ACHN (cell line): ENCODE data around the gene MYMK.
"Not testable (repeated sequence)": the region's sequence is repeated elsewhere in the genome, so short reads cannot be mapped to it uniquely, and the experiment has no call there.

ENCODE experiments used
- DNase-seq: peaks from one replicate; pipeline ENCODE4 v3.0.0-alpha.2; 2015
- in situ Hi-C: cut with HindIII; loops from 2 replicates; pipeline ENCODE4 v1.10.0; 2017; ENCODE audit warnings: low sequenced_read_pairs, low pct_ligation_motif_present, low pct_unique_long_range_greater_than_20kb

MYMK gene

GRCh38 chr9:133524679-133525228 lies at the start of gene MYMK:
MYMK (minus strand) TSS chr9:133524959; CDS start chr9:133524844, 115 bp downstream.
- in situ Hi-C loops: no loop called here

GRCh38 chr9:133573791-133574515 lies 49.2 kb upstream of the MYMK start:
- in situ Hi-C loops: no loop called here
- DNase-seq: no peak

More at GRCh38 chr9:133524679-133525228, at the start of gene MYMK:
- DNase-seq: no peak

GRCh38 chr9:133572821-133573361 lies 48.1 kb upstream of the MYMK start:
- DNase-seq: no peak
- in situ Hi-C loops: no loop called here

- DNase-seq: no peak
- in situ Hi-C loops: no loop called here
These were observed 47.3 kb upstream of the MYMK start for GRCh38 chr9:133571896-133572595.

GRCh38 chr9:133571391-133571890 lies 46.7 kb upstream of the MYMK start:
- in situ Hi-C loops: no loop called here
- no peak for DNase-seq

- DNase-seq: no peak
- in situ Hi-C loops: no loop called here
These were observed 45.9 kb upstream of the MYMK start for GRCh38 chr9:133570691-133571080.

GRCh38 chr9:133569891-133570690 lies 45.3 kb upstream of the MYMK start:
- in situ Hi-C loops: no loop called here
- no peak for DNase-seq

- in situ Hi-C loops: no loop called here
These were observed 44.5 kb upstream of the MYMK start for GRCh38 chr9:133569121-133569785.

GRCh38 chr9:133568186-133568585 lies 43.4 kb upstream of the MYMK start:
- in situ Hi-C loops: no loop called here
- DNase-seq: no peak

More at GRCh38 chr9:133569121-133569785, 44.5 kb upstream of the MYMK start:
- no peak for DNase-seq

- in situ Hi-C loops: no loop called here
- no peak for DNase-seq
These were observed 42.1 kb upstream of the MYMK start for GRCh38 chr9:133566817-133567216.

GRCh38 chr9:133566382-133566781 lies 41.6 kb upstream of the MYMK start:
- in situ Hi-C loops: no loop called here
- no peak for DNase-seq

GRCh38 chr9:133564451-133565116 lies 39.8 kb upstream of the MYMK start:
- DNase-seq: no peak
- in situ Hi-C loops: no loop called here

- in situ Hi-C loops, DNase-seq: not testable (repeated sequence)
These were observed 39.1 kb upstream of the MYMK start for GRCh38 chr9:133563814-133564213.

- no peak for DNase-seq
- in situ Hi-C loops: no loop called here
These were observed 38.6 kb upstream of the MYMK start for GRCh38 chr9:133563291-133563796.

GRCh38 chr9:133562611-133563290 lies 38.0 kb upstream of the MYMK start:
- in situ Hi-C loops: no loop called here

GRCh38 chr9:133561976-133562554 lies 37.3 kb upstream of the MYMK start:
- in situ Hi-C loops: no loop called here

More at GRCh38 chr9:133562611-133563290, 38.0 kb upstream of the MYMK start:
- DNase-seq: no peak

More at GRCh38 chr9:133561976-133562554, 37.3 kb upstream of the MYMK start:
- no peak for DNase-seq
